GM21723 (cell line): ENCODE data around the gene AVL9.
"Not testable (repeated sequence)": the region's sequence is repeated elsewhere in the genome, so short reads cannot be mapped to it uniquely, and the experiment has no call there.

ENCODE experiments used
- ATAC-seq: cut with Tn5 transposase; IDR thresholded peaks from one replicate; pipeline ENCODE4 v1.9.1; 2021; ENCODE audit warnings: mild to moderate bottlenecking, moderate library complexity; ENCODE audit not compliant: unreplicated experiment

The AVL9 gene

GRCh38 chr7:32494946-32495297, 367 bp upstream of the AVL9 start:
- peak; percentile 19 for ATAC-seq

- peak; percentile 0 for ATAC-seq
These were observed 944 bp downstream of the AVL9 start for GRCh38 chr7:32496052-32496813.

DNA sequence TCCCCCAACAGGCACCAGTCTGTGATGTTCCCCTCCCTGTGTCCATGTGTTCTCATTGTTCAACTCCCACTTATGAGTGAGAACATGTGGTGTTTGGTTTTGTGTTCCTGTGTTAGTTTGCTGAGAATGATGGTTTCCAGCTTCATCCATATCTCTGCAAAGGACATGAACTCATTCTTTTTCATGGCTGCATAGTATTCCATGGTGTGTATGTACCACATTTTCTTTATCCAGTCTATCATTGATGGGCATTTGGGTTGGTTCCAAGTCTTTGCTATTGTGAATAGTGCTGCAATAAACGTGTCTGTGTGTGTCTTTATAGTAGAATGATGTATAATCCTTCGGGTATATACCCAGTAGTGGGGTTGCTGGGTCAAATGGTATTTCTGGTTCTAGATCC, 4.5 kb downstream of the AVL9 start:
- not testable (repeated sequence) for ATAC-seq

DNA sequence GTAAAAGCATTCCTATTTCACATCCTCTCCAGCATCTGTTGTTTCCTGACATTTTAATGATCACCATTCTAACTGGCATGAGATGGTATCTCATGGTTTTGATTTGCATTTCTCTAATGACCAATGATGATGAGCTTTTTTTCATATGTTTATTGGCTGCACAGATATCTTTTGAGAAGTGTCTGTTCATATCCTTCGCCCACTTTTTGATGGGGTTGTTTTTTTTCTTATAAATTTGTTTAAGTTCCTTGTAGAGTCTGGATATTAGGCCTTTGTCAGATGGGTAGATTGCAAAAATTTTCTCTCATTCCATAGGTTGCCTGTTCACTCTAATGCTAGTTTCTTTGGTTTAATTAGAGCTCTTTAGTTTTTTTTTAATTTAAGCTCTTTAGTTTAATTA, 4.9 kb downstream of the AVL9 start:
- ATAC-seq = not testable (repeated sequence)

- peak; percentile 72 for ATAC-seq
These were observed 5.6 kb downstream of the AVL9 start for GRCh38 chr7:32500922-32501341.

GRCh38 chr7:32501522-32501921, 6.2 kb downstream of the AVL9 start:
- ATAC-seq = no peak

GRCh38 chr7:32502728-32503127, 7.4 kb downstream of the AVL9 start:
- ATAC-seq = no peak

GRCh38 chr7:32506266-32507054, 11.2 kb downstream of the AVL9 start:
- no peak for ATAC-seq

DNA sequence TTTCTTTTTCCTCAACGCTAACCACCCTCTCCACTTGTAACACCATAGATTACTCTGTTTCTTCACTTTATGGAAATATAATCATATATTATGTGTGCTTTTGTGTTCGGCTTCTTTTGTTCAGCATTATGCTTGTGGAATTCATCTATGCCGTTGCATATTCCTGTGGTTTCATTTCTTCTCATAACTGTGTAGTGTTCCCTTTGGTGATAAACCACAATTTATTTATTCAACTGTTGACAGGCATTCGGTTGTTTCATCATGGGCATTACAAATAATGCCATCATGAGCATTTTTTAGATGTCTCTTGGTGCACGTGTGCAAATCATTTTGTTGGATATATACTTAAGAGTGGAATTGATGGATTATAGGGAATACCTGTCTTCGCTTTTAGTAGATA, 12.1 kb downstream of the AVL9 start:
- ATAC-seq = no peak

- ATAC-seq = no peak
These were observed 16.5 kb downstream of the AVL9 start for GRCh38 chr7:32511791-32512190.

- ATAC-seq = no peak
These were observed 17.9 kb downstream of the AVL9 start for GRCh38 chr7:32513210-32513609.

- ATAC-seq = peak; percentile 87
These were observed 20.7 kb downstream of the AVL9 start for GRCh38 chr7:32515890-32516550.

GRCh38 chr7:32516551-32517100, 21.3 kb downstream of the AVL9 start:
- ATAC-seq = no peak

DNA sequence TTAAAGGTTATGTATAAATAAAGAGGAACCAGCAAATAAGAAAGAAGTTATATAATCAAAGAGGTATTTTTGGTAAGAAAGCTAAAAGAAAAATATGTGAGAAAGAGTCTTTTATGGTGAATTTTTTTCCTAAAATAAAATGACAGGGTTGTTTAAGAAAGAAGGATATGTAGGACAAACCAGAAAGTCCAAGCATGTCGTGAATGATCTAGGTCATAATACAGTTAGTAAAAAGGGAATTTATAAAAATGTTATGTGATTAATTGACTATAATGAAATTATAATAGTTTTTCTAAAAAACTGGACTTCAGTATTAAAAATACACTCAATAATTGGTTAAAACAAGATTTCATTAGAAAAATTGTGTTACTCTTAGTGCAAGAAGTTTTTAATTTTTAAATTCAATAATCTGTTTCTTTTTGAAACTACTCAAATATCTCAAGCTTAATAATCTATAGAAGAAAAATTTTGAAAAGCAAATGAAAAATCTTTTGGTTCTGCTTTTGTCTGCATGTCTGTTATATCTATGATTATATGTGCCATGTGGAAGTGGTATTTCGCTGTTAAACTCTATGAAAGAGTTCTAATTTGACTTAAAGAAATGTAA, 23.3 kb downstream of the AVL9 start:
- no peak for ATAC-seq

GRCh38 chr7:32519763-32520162, 24.5 kb downstream of the AVL9 start:
- no peak for ATAC-seq

DNA sequence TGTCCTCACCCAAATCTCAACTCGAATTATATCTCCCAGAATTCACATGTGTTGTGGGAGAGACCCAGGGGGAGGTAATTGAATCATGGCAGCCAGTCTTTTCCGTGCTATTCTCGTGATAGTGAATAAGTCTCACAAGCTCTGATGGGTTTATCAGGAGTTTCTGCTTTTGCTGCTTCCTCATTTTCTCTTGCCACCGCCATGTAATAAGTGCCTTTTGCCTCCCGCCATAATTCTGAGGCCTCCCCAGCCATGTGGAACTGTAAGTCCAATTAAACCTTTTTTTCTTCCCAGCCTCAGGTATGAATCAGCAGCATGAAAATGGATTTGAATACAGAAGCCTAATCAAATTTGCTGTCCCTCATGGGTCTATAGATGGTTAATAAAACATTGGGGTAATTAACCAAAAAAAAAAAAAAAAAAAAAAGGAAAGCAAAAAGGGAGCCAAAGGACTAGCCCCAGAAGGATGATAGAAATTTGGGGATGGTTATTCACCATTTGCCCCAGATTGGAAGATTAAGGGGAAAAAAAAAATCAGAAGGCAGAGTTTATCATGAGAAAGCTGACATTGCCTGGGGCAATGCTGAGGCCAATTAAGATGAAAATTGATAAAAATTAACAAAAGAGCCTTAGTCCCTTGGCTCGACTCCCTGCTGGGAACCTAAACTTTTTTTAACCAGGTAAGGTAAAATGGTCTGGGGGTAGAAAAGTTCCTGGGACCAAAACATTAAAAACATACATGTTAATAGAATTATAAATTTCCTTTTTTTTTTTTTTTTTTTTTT, 27.6 kb downstream of the AVL9 start:
- no peak for ATAC-seq

GRCh38 chr7:32524631-32525030, 29.3 kb downstream of the AVL9 start:
- ATAC-seq = no peak

DNA sequence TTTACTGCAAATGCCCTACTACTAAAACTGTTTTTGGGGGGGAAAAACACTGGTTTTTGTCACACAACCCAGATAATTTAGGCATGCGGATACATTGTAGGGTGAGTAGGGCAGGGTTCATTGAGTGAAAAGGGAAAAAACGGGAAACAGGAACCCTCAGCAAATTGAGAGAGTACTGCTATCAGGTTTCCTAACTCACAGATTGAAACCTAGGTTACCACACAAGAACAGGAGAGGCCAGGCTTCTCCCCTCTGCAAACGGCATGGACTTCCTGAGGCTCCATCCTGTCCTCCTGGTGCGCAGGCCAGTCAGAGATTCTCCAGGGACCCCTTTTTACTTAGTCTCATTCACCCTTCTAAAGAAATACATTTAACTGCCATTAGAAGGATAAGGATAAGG, 30.6 kb downstream of the AVL9 start:
- ATAC-seq = no peak

DNA sequence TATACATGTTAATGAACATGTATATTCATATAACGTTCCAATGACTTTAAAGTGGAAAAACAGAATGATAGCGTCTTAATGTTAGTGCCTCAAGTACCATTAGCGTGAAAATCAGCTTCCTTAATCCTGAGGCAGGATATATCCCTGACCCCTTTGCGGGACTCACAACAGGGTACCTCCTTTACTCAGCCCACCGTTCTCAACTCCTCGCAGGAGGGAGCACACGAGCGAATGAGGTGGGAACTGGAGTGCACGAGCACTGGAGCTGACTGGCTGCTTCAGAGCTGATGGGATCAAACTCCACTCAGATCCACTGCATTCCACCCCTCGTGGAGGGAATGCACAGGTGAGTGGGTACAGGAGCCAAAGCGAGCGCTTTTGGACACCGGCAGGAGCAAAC, 36.1 kb downstream of the AVL9 start:
- no peak for ATAC-seq

DNA sequence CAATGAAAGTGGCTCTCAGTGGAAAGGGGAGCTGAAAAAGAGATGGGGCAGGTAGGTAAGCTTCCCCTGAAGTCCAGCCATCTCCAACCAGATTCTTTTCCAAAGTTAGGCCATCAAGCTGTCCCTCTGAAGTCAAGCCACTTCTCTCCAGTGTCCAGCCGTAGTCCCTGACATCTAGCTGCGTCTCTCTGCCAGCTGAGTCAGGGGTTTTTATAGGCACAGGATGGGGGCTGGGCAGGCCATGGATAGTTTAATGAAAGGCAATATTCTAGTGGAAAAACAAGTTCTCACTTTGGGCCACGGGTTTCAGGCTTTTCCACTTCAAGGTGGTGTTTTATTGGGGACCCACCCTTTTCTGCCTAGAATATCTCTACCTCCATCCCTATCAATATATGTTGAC, 36.8 kb downstream of the AVL9 start:
- ATAC-seq = no peak
